HUES6 (cell line): Measurements from ENCODE around the gene DCP2.

ENCODE experiments used
- H3K27ac ChIP-seq: 2 replicates; pipeline ENCODE4 v1.7.0; 2013; ENCODE audit warnings: low read depth, mild to moderate bottlenecking, low read length, inconsistent platforms
- H3K27me3 ChIP-seq: 2 replicates; pipeline ENCODE4 v1.6.1; 2013; ENCODE audit warnings: low read length; ENCODE audit not compliant: control insufficient read depth, insufficient read depth
- H3K36me3 ChIP-seq: 2 replicates; pipeline ENCODE4 v1.6.1; 2013; ENCODE audit warnings: low read length; ENCODE audit not compliant: control insufficient read depth, insufficient read depth
- H3K4me1 ChIP-seq: 2 replicates; pipeline ENCODE4 v1.6.1; 2013; ENCODE audit warnings: low read length; ENCODE audit not compliant: control insufficient read depth, insufficient read depth
- H3K4me3 ChIP-seq: 2 replicates; pipeline ENCODE4 v1.5.1; 2013; ENCODE audit warnings: low read depth, low read length
- H3K9ac ChIP-seq: one replicate; pipeline ENCODE4 v1.6.1; 2013; ENCODE audit warnings: mild to moderate bottlenecking, low read length
- H3K9me3 ChIP-seq: 2 replicates; pipeline ENCODE4 v1.6.1; 2013; ENCODE audit warnings: low read depth, low read length; ENCODE audit not compliant: control insufficient read depth, insufficient read depth

DCP2 gene

GRCh38 chr5:112976432-112977309 lies at the start of gene DCP2:
DCP2 (plus strand) TSS chr5:112976798; CDS start chr5:112976934, 136 bp downstream.
- H3K4me1 ChIP-seq, result peaks cover 23% of the 10 kb centered on the region
- peak within 1 kb of the TSS; percentile 87 for H3K4me3 ChIP-seq
- peak within 1 kb of the TSS; percentile 57 for H3K27ac ChIP-seq
- H3K9ac ChIP-seq, result peak within 1 kb of the TSS; percentile 90
- H3K36me3 ChIP-seq, result peaks cover 6% of the 10 kb centered on the region; the same call in 1 of the 2 replicates
- H3K27me3 ChIP-seq, result no peaks in the 10 kb centered on the region
- no peaks in the 10 kb centered on the region for H3K9me3 ChIP-seq

- no peaks in the 10 kb centered on the region for H3K36me3 ChIP-seq
- no peak overlapping the region for H3K27ac ChIP-seq
- H3K9ac ChIP-seq, result no peak overlapping the region
- H3K9me3 ChIP-seq, result no peaks in the 10 kb centered on the region
- H3K4me1 ChIP-seq, result no peaks in the 10 kb centered on the region
- no peak overlapping the region for H3K4me3 ChIP-seq
- H3K27me3 ChIP-seq, result no peaks in the 10 kb centered on the region
Observed at GRCh38 chr5:112929336-112930081, 47.1 kb upstream of the DCP2 start.

- Histone ChIP-seq H3K4me3 (no peak overlapping the region), H3K27me3 (no peaks in the 10 kb centered on the region), H3K27ac (no peak overlapping the region), H3K9ac (no peak overlapping the region), H3K36me3 (no peaks in the 10 kb centered on the region), H3K9me3 (no peaks in the 10 kb centered on the region), H3K4me1 (no peaks in the 10 kb centered on the region)
Observed at GRCh38 chr5:112930082-112930344, 46.6 kb upstream of the DCP2 start.

- Histone ChIP-seq H3K9me3 (no peaks in the 10 kb centered on the region), H3K4me3 (no peak overlapping the region), H3K9ac (no peak overlapping the region), H3K36me3 (no peaks in the 10 kb centered on the region), H3K27me3 (no peaks in the 10 kb centered on the region), H3K4me1 (no peaks in the 10 kb centered on the region), H3K27ac (no peak overlapping the region)
Observed at GRCh38 chr5:112931473-112931872, 45.1 kb upstream of the DCP2 start.

GRCh38 chr5:112933105-112933504 lies 43.5 kb upstream of the DCP2 start:
- Histone ChIP-seq H3K9me3 (no peaks in the 10 kb centered on the region), H3K4me3 (no peak overlapping the region), H3K27me3 (no peaks in the 10 kb centered on the region), H3K9ac (no peak overlapping the region), H3K4me1 (no peaks in the 10 kb centered on the region), H3K27ac (no peak overlapping the region), H3K36me3 (no peaks in the 10 kb centered on the region)

- Histone ChIP-seq H3K27ac (no peak overlapping the region), H3K9me3 (no peaks in the 10 kb centered on the region), H3K36me3 (no peaks in the 10 kb centered on the region), H3K27me3 (no peaks in the 10 kb centered on the region), H3K4me1 (no peaks in the 10 kb centered on the region), H3K4me3 (no peak overlapping the region), H3K9ac (no peak overlapping the region)
Observed at GRCh38 chr5:112933651-112934365, 42.8 kb upstream of the DCP2 start.

GRCh38 chr5:112934366-112934663 lies 42.3 kb upstream of the DCP2 start:
- Histone ChIP-seq H3K9ac (no peak overlapping the region), H3K9me3 (no peaks in the 10 kb centered on the region), H3K4me3 (no peak overlapping the region), H3K36me3 (no peaks in the 10 kb centered on the region), H3K27me3 (no peaks in the 10 kb centered on the region), H3K27ac (no peak overlapping the region), H3K4me1 (no peaks in the 10 kb centered on the region)

- Histone ChIP-seq H3K36me3 (no peaks in the 10 kb centered on the region), H3K27ac (no peak overlapping the region), H3K4me1 (no peaks in the 10 kb centered on the region), H3K9me3 (no peaks in the 10 kb centered on the region), H3K27me3 (no peaks in the 10 kb centered on the region), H3K9ac (no peak overlapping the region), H3K4me3 (no peak overlapping the region)
Observed at GRCh38 chr5:112935675-112936074, 40.9 kb upstream of the DCP2 start.

- Histone ChIP-seq H3K27ac (no peak overlapping the region), H3K9ac (no peak overlapping the region), H3K4me3 (no peak overlapping the region), H3K36me3 (no peaks in the 10 kb centered on the region), H3K9me3 (no peaks in the 10 kb centered on the region), H3K4me1 (no peaks in the 10 kb centered on the region), H3K27me3 (no peaks in the 10 kb centered on the region)
Observed at GRCh38 chr5:112938286-112938685, 38.3 kb upstream of the DCP2 start.

GRCh38 chr5:112940670-112941069 lies 35.9 kb upstream of the DCP2 start:
- Histone ChIP-seq H3K27me3 (no peaks in the 10 kb centered on the region), H3K4me1 (no peaks in the 10 kb centered on the region), H3K36me3 (no peaks in the 10 kb centered on the region), H3K4me3 (no peak overlapping the region), H3K9me3 (no peaks in the 10 kb centered on the region), H3K9ac (no peak overlapping the region), H3K27ac (no peak overlapping the region)

- no peak overlapping the region for H3K4me3 ChIP-seq
- H3K9ac ChIP-seq, result no peak overlapping the region
- no peak overlapping the region for H3K27ac ChIP-seq
- H3K9me3 ChIP-seq, result peaks cover 4% of the 10 kb centered on the region; the same call in 1 of the 2 replicates
- no peaks in the 10 kb centered on the region for H3K4me1 ChIP-seq
- H3K36me3 ChIP-seq, result no peaks in the 10 kb centered on the region
- H3K27me3 ChIP-seq, result no peaks in the 10 kb centered on the region
Observed at GRCh38 chr5:112948458-112948857, 28.1 kb upstream of the DCP2 start.
